IPS-NIHi11 (cell line): ENCODE measurements around the gene TRIM71.
"Not testable (repeated sequence)": the region's sequence is repeated elsewhere in the genome, so short reads cannot be mapped to it uniquely, and the experiment has no call there.

Experiments
- DNase-seq: peaks from one replicate; pipeline ENCODE4 v3.0.0; 2012; ENCODE audit warnings: mixed read lengths, low spot score

The TRIM71 gene

DNA sequence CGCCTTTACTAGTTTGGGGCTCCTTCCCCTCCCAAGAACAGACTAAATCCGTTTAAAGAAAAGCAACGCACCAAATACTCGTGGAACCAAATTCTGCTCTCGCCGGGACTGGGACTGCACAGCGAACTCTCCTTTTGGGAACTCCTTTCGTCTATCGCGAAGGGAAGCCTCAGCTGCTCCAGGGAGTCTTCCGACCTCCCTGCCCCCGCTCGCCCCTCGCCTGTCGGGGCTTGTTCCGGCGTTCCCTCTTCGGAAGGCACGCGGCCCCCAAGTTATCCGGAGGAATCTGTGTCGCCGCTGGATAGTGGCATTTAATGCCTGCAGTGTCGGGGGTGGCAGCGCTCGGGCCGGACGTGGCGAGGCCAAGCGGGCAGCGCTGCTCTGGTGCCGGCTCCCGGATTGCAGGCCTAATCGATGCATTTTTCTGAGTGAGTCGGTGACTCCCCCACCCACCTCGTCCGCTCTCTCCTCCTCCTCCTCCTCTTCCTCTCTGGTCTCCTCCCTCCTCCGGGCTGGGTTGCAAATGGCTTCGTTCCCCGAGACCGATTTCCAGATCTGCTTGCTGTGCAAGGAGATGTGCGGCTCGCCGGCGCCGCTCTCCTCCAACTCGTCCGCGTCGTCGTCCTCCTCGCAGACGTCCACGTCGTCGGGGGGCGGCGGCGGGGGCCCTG is at the start of gene TRIM71:
Gene TRIM71, plus strand, starts transcription at position 440 of the 671 bp plus-strand sequence. Its CDS starts 84 bp downstream, at position 524.
- no peak for DNase-seq

DNA sequence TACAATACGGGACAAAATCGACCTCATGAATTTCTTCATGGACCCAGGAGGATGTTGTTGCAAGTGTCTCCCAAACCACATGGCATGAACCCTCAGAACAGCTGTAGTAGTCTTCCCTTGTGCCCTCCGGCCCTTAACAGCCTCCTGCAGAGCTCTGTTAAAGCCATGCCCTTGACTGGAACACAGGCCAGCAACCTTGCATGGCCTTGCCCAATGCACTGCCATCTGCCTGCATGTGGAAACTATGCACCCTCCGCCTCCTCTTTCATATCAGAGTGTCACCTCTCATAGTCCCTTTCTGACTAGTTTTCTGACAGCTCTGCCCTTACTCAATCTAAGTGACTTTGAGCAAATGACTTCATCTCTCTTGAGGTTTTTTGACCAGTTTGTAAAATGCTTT is 39.4 kb upstream of the TRIM71 start:
- DNase-seq = no peak

DNA sequence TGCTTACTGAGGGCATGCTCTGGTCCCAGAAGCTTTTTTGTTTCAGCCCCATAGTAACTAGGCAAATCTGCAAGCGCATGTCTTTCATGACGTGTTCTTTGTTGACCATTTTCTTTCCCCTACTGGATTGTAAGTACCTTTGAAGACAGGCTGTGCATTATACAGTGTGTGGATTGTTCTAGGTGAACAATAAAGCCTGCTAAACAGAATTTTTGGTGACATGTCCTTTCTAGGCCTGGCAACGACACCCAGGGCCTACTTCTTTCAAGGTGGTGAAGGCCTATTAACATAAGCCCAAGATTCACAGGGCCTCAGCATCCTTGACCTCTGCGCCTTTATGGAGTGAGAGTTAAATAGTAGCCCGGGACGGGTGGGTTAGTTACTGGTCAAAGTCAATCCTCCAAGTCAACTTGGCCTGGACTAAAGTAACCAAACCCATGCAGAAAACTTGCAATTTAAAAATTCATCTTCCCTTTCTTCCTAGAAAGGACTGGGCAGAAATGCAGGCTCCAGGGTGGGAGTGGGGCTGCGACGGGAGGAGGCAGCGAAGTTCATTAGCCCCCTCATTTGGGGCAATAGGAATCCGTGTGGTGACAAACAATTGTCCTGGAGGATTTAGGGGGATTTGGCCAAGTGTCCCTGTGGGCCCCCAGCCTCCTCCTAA is 37.6 kb upstream of the TRIM71 start:
- no peak for DNase-seq

DNA sequence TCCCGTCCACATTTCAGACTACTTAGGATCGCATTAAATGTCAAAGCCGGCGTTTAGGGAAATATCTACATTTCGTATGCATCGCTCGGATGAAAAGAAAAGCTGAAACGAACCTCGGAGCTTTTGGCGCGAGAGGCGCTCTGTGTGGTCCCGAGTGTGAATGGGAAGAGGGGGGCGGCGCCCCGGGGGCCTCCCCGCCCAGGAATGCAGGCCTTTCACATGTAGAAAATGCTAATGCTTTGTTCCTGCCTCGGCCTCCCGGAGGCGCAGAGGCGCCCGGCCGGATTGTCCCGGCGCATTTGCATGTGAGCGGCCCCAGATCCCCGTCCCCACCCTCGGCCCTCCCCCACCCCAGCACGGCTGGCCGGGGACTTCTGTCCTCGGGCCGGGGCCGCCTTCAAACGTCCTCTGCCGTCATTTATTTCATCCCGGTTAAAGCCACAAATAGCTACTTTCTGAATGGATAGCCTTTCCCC is 37.0 kb upstream of the TRIM71 start:
- peak; percentile 80 for DNase-seq

DNA sequence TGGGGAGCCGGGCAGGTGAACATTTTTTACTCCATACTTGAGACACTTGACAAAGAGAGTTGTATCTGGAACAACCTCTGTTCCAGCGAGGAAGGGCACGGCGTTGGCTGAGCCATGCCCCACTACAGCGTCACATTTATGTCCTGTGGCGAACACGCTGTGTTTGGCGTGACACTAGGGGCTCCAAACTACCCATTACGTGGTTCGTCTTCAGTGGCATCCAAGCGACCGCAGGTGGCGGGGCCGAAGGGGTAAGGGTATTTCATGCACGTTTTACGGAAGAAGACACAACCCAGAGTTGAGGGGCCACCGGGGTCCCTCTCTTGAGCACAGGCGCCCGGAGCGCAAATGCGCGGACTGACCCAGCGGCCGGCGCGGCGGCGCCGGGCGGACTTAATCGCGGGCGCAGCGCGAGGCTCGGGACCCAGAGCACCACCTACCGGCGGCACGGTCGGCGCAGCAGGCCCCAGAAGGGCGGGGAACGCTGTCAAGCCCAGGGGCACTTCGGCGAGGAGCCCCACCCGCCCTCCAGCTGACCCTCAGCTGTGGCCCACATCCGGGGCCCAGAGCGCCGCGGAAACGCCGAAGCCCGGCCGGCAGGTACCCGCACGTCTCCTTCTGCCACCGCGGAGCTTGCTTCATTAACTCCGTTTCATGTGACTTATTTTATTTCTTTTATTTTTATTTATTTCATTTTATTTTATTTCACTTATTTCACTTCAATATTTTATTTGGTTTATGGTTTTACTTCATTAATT is 36.4 kb upstream of the TRIM71 start:
- peak; percentile 90 for DNase-seq

DNA sequence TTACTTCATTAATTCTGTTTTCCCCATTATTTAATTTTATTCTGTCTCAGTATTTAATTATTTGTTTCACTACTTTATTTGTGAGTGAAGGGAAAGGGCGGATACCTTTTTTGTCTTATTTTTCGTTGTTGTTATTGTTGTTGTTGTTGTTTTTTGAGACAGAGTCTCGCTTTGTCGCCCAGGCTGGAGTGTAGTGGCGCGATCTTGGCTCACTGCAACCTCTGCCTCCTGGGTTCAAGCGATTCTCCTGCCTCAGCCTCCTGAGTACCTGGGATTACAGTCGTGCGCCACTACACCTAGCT is 35.9 kb upstream of the TRIM71 start:
- not testable (repeated sequence) for DNase-seq

DNA sequence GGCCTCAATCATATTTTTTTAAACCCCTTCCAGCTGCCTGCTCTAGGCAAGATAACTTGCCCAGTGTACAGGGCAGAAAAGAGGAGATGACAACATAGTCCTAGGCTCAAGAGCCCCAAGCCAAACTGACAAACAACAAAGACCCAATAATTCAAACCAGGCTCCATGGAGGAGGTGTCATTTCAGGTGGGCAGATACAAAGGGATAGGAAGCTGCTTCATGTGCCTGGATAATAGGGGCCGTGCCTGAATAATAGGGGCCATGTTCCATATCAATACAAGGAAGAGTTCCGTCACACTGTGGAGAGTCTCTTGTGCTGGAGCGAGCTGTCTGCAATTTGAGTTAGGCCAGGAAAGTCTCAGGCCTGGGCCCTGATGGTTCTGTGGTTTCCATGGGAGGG is 35.4 kb upstream of the TRIM71 start:
- no peak for DNase-seq

DNA sequence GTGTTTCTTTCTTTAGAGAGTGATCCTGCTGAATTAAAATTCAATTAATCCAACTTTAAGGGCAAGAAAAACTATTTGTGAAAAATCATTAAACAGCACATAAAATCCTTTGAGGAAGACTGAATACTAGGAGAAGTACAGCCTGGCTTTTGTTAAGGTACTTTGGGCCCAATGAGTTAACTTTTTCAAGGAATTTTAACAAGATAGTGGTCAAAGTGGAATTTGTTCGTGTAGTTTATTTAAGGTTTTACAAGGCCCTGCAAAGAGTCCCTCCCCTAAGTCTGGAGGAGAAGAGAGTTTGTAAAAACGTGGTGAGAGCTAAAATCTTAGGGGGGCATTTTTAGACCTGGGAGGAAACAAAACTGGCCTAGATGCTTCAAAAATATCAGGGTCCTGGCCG is 26.0 kb upstream of the TRIM71 start:
- DNase-seq = no peak

DNA sequence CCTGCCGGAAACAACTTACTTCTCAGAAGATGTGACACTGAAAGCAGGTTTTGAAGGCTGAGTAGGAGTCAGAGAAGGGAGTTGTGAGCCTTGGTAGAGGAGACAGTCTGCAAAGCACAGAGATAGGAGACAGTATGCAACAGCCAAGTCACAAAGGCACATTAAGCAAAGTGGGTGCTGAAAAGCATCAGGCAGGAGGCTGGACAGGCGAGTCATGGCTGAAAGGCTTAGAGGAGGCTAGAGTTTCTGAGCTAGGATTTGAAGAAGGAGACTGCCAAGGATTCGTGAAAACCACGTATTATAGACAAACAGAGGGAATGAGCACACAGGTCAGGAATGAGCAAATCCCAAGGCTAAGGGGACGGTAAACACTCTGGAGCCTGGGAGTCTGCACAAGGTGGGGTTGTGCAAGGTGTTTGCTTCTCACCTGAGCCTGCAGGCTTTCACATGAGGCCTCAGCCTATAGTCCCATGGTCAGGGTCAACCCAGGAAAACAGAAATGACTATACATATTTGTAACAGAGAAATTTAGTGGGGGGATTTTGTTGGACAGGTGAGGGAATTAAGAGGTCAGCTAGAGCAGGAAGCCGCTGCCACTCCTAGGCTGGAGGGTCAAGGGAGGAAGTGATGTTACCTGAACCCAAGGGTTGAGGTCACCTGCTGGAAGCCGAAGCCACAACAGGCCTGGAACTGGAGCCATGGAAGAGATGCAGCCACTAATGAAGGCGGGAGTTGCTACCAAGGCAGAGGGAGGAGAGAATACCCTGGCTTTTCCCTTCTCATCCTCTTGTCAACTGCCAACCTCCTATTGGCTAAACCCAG is 23.1 kb upstream of the TRIM71 start:
- DNase-seq = no peak

DNA sequence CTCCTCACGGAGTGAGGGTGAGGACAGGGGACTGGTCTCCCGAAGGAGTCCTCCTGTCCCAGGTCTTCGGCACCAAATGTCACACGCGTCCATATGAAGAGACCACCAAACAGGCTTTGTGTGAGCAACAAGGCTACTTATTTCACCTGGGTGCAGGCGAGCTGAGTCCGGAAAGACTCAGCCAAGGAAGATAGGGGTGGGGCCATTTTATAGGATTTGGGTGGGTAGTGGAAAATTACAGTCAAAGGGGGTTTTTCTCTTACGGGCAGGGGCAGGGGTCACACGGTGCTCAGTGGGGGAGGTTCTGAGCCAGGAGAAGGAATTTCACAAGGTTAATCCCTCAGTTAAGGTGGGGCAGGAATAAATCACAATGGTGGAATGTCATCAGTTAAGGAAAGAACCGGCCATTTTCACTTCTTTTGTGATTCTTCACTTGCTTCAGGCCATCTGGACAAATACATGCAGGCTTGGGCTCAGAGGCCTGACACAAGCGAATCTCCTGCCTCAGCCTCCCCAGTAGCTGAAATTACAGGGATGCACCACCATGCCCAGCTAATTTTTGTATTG is 21.3 kb upstream of the TRIM71 start:
- DNase-seq = not testable (repeated sequence)

DNA sequence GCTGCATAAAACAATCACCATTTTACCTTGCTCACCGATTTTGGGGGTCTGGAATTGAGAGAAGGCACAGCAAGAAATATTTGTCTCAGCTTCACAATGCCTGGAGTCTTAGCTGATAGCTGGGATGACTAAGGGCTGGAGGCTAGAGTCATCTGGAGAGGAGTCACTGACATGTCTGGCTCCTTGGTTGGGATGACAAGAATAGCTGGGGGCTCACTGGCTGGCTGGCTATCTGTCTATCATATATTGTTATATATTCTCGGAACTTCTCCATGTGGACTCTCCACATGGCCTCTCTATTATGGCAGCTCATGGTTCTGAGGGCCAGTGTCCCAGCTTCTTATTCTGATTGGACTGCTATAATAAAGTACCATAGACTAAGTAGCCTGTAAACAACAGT is 20.0 kb upstream of the TRIM71 start:
- no peak for DNase-seq

DNA sequence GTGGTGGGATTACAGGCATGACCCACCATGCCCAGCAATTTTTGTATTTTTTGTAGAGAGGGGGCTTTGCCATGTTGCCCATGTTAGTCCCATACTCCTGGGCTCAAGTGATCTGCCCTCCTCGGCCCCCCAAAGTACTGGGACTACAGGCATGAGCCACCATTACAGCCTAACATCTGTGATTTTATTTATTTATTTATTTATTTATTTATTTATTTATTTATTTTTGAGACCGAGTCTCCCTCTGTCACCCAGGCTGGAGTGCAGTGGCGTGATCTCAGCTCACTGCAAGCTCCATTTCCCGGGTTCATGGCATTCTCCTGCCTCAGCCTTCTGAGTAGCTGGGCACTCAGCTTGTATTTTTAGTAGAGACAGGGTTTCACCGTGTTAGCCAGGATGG is 16.4 kb upstream of the TRIM71 start:
- DNase-seq = not testable (repeated sequence)

DNA sequence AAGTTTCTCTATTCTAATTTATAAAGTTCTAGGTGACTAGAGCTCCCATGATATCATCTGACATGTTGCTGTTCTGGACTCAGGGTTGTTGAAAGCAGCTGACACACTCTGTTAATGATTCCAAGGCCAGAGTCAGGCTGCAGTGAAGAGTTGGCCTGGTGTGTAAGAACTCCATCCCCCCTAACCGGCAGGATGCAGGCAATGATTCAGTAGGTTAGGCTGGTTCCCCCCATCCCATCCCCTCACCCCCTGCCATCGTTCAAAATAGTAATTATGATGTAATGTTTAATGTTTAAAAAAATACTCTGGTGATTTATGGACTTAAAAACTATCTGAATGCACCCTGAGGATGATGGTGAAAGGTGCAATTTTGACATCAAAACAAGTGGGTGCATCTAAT is 4.6 kb upstream of the TRIM71 start:
- no peak for DNase-seq

DNA sequence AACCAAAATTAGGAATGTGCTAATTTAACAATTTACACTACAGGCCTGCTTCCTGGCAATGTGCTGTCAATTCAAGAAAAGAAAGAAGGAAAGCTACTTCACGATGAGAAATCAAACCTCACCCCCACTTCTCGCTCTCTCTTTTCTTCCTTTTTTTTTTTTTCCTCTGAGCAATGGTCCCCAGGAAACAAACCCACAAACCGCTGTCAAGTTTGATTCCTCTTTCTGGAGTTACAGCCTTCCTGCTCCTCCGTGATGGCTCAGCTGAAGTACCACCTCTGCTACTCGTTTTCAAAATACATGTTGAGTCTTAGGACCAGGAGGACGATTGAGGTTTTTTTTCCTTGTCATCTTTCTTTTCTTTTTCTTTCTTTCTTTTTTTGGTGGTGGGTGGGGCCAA is 3.4 kb upstream of the TRIM71 start:
- no peak for DNase-seq

DNA sequence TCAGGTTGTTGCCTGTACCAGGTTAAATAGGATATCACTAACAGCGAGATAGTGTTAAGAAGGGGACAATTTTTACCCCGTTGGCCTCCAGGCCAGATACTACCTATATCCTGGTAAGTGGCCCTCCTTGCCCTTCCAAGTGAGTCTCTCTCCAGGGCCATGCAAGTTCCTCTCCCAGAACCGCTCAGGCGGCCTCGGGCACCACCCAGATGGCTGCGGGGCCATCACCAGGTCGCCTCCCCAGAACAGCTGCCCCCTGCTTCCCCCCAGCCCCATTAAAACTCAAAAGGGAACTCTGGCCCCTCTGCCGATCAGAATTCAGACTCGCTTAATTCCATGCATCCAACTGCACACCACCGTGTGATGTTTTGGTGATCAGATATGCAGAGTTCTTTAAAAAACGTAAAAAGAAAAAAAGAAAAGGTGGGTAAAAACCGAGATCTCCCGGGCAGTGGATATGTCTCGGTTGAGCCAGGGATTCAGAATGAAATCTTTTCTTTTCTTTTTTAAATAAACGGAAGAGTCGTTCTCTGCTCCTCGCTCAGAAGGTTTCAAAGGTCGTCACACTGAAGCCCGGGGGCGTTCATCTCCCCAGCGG is 1.9 kb upstream of the TRIM71 start:
- no peak for DNase-seq

DNA sequence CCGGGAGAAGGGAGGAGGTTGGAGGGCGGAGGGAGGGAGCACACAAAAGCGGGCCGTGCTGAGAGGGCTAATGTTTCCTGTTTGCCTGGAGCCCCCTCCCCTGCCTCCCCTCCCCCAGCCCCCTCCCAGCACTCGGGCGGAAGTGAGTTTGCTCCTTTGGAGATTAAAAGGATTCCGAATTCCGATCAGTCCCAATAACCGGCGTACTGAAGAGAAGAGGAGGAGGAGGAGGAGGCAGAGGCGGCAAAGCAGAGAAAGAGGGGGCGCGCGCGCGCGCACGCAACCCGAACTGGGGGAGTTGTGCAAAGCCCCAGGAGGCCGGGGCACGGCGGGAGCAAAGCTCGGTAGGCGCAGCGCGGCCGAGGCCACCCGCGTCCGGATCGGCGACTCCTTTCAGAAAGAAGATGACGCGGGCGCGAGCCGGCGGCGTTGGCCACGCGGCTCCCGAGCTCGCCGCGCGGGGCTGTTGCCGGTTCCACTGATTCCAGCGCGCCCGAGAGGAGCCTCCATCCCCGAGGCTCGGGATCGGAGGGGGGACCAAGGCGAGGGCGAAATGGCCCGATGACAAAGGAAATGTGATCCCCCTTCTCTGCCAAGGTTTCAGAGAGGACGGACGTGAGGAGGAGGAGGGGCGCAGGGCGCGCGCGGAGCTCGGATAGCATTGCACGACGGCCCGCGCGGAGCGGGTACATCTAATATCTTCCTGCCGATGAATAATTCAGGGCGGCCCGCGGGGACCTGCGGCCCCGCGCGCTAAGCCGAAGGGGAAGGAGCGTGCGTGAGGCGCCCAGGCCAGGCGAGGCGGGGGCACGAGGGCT is 1.1 kb upstream of the TRIM71 start:
- peak; percentile 92 for DNase-seq

DNA sequence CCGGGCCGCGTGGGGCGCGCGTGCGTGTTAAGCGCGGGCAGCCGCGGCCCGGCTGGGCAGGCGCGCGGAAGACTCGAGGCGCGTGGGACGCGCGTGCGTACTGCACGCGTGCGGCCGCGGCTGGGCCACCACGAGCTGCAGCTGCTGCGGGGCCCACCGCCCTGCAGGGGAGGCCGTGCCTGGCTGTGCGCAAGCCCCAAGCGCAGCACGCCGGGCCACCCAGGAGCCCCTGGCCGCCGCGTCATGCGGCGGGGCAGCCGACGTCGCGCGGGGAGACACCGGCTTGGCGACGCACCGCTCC is 590 bp upstream of the TRIM71 start:
- DNase-seq = peak; percentile 53

DNA sequence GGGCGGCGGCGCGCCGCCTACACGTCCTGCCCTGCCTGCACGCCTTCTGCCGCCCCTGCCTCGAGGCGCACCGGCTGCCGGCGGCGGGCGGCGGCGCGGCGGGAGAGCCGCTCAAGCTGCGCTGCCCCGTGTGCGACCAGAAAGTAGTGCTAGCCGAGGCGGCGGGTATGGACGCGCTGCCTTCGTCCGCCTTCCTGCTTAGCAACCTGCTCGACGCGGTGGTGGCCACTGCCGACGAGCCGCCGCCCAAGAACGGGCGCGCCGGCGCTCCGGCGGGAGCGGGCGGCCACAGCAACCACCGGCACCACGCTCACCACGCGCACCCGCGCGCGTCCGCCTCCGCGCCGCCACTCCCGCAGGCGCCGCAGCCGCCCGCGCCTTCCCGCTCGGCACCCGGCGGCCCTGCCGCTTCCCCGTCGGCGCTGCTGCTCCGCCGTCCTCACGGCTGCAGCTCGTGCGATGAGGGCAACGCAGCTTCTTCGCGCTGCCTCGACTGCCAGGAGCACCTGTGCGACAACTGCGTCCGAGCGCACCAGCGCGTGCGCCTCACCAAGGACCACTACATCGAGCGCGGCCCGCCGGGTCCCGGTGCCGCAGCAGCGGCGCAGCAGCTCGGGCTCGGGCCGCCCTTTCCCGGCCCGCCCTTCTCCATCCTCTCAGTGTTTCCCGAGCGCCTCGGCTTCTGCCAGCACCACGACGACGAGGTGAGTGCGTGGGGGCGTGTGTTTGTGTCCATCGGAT is 602 bp downstream of the TRIM71 start:
- DNase-seq = no peak

DNA sequence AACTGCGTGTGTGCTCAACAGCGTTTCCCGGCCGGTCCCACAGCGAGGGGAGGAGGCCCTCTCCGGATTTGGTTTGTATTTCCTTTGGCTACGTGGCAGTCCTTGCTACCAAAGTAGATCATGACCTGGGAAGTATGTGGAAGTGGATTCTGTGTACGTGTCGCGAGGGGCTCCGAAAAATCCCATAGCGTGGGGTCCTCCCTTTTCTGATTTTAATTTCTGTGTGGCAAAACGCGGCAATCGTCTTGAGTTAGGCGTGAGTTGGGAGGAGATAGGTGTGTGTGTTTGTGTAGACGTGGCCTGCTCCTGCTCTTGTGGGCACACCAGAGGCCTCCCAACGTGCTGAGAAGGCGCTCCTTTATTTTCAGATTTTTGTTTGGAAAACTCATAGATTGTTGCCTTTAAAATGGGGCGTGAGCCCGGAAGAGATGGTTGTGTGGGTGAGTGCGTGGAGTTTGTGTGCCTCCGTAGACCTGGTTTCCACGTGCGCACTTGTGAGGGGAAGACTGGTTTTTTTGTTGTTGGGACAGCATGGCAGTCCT is 1.2 kb downstream of the TRIM71 start:
- no peak for DNase-seq
